ENCODE measurements around the gene NEB.

Gene NEB

GRCh38 chr2:151552287-151552686 is 182.0 kb downstream of the NEB start:
- in situ Hi-C loops (cut with MboI; ENCODE audit: low pct_unique_long_range_greater_than_20kb, low sequenced_read_pairs, unreplicated experiment): no loop called here
- TF ChIP-seq CTCF (IDR thresholded peaks at IDR 0.05; ENCODE audit: extremely low read depth, insufficient read depth, missing control alignments): no peak
- no peak for DNase-seq (ENCODE audit: low spot score)

DNA sequence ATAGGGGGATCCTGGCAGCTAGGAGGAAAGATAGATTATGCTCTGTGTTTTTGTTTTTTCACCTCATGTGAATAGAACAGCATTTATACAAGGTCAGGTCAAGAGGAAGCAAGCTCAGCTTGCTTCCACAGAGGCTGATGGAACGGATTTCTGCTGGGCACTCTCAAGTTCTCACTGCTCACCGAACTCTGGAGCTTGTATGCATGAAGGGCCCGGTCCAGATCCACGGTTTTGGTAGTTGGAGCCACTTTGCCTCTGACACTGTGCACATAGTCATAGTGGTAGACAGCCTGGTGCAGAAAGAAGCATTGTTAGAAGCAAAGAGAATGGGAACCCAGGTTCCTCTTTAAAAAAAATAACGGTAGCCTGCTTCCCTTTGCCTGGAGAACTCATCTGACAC is 182.7 kb downstream of the NEB start:
- in situ Hi-C loops (cut with MboI; ENCODE audit: low pct_unique_long_range_greater_than_20kb, low sequenced_read_pairs, unreplicated experiment): no loop called here
- TF ChIP-seq CTCF (IDR thresholded peaks at IDR 0.05; ENCODE audit: extremely low read depth, insufficient read depth, missing control alignments): no peak
- DNase-seq (ENCODE audit: low spot score): no peak

DNA sequence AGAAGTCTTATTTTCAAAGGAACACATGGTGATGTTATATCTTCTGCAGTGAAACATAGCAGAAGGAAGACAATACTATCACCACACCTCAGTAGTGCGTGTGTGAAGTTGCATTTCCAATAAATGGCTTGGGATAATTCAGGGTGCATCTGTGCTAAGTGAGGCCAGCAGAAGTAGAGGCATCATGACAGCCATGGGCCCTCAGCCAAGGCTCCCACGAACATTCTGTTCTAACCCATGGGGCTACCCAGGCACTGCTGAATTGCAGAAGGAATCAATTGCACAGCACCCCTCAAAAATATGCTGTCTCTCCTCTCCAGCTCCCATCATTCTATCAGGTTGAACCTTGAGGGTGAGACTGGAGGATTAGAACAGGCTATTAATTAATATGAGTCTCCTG is 185.1 kb downstream of the NEB start:
- no peak for DNase-seq (ENCODE audit: low spot score)
- in situ Hi-C loops (cut with MboI; ENCODE audit: low pct_unique_long_range_greater_than_20kb, low sequenced_read_pairs, unreplicated experiment): no loop called here
- no peak for TF ChIP-seq CTCF (IDR thresholded peaks at IDR 0.05; ENCODE audit: extremely low read depth, insufficient read depth, missing control alignments)

GRCh38 chr2:151544449-151544848 is 189.8 kb downstream of the NEB start:
- TF ChIP-seq CTCF (IDR thresholded peaks at IDR 0.05; ENCODE audit: extremely low read depth, insufficient read depth, missing control alignments): no peak
- DNase-seq (ENCODE audit: low spot score): no peak
- in situ Hi-C loops (cut with MboI; ENCODE audit: low pct_unique_long_range_greater_than_20kb, low sequenced_read_pairs, unreplicated experiment): no loop called here

DNA sequence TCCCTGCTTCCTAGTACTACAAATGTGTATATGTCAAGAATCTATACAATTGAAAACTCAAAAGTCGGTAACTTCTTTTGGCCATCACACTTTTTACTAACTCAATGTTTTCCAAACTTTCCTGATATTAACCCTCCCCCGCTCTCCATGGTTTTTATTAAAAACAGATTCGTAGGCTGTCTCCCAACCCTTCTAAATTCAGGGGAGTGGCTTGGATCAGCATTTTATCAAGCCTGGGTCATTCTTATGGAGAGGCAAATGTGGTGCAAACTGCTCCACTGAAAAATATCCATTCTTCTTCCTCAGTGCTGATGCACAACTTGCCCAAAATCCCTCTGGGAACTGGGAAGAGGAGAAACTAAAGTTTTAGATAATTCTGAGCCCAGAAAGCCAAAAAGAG is 190.4 kb downstream of the NEB start:
- DNase-seq (ENCODE audit: low spot score): no peak
- in situ Hi-C loops (cut with MboI; ENCODE audit: low pct_unique_long_range_greater_than_20kb, low sequenced_read_pairs, unreplicated experiment): no loop called here
- TF ChIP-seq CTCF (IDR thresholded peaks at IDR 0.05; ENCODE audit: extremely low read depth, insufficient read depth, missing control alignments): no peak

GRCh38 chr2:151534001-151534400 is 200.3 kb downstream of the NEB start:
- no peak for DNase-seq (ENCODE audit: low spot score)
- in situ Hi-C loops (cut with MboI; ENCODE audit: low pct_unique_long_range_greater_than_20kb, low sequenced_read_pairs, unreplicated experiment): no loop called here
- no peak for TF ChIP-seq CTCF (IDR thresholded peaks at IDR 0.05; ENCODE audit: extremely low read depth, insufficient read depth, missing control alignments)

DNA sequence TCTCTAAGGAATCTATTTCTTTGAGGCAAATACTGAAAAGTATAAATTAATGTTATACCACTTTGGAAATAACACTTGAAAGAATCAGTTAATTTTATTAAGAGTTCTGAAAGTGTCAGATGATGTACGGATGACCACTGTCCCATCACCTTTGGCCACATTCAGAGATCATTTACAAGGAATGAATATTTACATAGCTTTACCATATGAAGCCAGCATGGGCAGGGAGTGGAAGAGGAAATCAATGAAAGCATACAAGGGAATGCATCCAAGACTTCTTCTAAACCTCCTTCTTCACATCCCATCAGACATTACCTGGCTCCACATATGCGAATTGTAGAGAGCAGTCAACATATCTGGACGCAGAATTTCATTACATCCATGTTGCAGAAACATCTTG is 201.1 kb downstream of the NEB start:
- no peak for DNase-seq (ENCODE audit: low spot score)
- no peak for TF ChIP-seq CTCF (IDR thresholded peaks at IDR 0.05; ENCODE audit: extremely low read depth, insufficient read depth, missing control alignments)
- in situ Hi-C loops (cut with MboI; ENCODE audit: low pct_unique_long_range_greater_than_20kb, low sequenced_read_pairs, unreplicated experiment): no loop called here

All from GM13977 (cell line).